Measurements from ENCODE around the gene NME9.

DNA sequence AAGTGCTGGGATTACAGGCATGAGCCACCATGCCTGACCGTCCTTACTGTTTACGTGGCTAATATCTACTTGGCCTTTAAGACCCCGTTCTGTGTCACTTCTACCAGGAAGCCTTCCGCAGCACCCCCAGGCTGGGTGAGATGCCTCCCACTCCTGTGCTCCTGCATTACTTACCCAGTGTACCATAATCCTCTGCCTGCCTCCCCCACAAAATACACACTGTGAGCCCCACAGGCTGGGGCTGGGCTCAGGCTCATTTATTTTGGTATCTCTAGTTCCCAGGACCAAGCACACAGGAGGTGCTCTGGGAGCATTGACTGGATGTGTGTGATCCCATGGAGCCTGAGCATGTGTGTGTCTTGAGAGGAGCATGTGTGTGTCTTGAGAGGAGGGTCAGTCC is 33.7 kb upstream of the NME9 start:
- TF ChIP-seq, protein P1, sequence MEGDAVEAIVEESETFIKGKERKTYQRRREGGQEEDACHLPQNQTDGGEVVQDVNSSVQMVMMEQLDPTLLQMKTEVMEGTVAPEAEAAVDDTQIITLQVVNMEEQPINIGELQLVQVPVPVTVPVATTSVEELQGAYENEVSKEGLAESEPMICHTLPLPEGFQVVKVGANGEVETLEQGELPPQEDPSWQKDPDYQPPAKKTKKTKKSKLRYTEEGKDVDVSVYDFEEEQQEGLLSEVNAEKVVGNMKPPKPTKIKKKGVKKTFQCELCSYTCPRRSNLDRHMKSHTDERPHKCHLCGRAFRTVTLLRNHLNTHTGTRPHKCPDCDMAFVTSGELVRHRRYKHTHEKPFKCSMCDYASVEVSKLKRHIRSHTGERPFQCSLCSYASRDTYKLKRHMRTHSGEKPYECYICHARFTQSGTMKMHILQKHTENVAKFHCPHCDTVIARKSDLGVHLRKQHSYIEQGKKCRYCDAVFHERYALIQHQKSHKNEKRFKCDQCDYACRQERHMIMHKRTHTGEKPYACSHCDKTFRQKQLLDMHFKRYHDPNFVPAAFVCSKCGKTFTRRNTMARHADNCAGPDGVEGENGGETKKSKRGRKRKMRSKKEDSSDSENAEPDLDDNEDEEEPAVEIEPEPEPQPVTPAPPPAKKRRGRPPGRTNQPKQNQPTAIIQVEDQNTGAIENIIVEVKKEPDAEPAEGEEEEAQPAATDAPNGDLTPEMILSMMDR (IDR thresholded peaks at IDR 0.05), result no peak
- TF ChIP-seq POLR2A (IDR thresholded peaks at IDR 0.05), result no peak
- TF ChIP-seq EP300 (IDR thresholded peaks at IDR 0.05), result no peak

Data from tibial nerve (tissue), 4 donors.